22Rv1 (cell line): ENCODE data around the gene DCLK1.

Experiments
- ZFX ChIP-seq: fragments of 450-650 bp; IDR thresholded peaks from 2 replicates; pipeline ENCODE4 v1.6.1; 2017; ENCODE audit warnings: antibody characterized with exemption, borderline replicate concordance
- TF ChIP-seq, protein P1 (sequence below): fragments of 450-650 bp; IDR thresholded peaks from 2 replicates; pipeline ENCODE4 v1.5.1; 2017; ENCODE audit warnings: mild to moderate bottlenecking

DNA sequence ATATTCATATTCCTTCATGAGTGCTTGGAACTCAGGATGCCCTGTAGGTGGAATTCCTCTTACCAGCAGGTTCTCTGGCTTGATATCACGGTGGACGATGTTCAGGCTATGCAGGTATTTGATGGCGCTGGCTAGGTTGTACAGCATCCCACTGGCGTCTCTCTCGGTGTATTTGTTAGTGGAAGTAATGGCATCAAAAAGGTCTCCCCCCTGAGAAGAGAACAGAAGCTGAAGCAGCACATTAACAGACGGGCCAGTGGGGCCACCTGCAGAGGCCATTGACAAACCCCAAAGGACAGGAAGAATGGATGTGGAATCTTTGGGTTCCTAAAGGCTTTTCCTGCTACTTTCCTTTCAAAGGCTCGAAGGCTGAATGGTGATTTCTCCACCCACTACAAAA lies 308.5 kb downstream of the DCLK1 start:
- TF ChIP-seq, protein P1, sequence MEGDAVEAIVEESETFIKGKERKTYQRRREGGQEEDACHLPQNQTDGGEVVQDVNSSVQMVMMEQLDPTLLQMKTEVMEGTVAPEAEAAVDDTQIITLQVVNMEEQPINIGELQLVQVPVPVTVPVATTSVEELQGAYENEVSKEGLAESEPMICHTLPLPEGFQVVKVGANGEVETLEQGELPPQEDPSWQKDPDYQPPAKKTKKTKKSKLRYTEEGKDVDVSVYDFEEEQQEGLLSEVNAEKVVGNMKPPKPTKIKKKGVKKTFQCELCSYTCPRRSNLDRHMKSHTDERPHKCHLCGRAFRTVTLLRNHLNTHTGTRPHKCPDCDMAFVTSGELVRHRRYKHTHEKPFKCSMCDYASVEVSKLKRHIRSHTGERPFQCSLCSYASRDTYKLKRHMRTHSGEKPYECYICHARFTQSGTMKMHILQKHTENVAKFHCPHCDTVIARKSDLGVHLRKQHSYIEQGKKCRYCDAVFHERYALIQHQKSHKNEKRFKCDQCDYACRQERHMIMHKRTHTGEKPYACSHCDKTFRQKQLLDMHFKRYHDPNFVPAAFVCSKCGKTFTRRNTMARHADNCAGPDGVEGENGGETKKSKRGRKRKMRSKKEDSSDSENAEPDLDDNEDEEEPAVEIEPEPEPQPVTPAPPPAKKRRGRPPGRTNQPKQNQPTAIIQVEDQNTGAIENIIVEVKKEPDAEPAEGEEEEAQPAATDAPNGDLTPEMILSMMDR: no peak
- TF ChIP-seq ZFX: no peak
